Erythroblast (primary cell): ENCODE data around the gene MEPE.

Experiments
- DNase-seq, 2 experiments: peaks; one replicate each; lab custom pipeline; 2025; lab: John Stamatoyannopoulos, UW
- GATA1 ChIP-seq: IDR thresholded peaks from 2 replicates; pipeline ENCODE4 v1.6.1; 2011; ENCODE audit warnings: low read depth, mild to moderate bottlenecking, control low read depth, low read length, moderate library complexity
- POLR2A ChIP-seq: IDR thresholded peaks from 2 replicates; pipeline ENCODE4 v1.6.1; 2011; ENCODE audit warnings: mild to moderate bottlenecking, low read length

Gene MEPE, protein sequence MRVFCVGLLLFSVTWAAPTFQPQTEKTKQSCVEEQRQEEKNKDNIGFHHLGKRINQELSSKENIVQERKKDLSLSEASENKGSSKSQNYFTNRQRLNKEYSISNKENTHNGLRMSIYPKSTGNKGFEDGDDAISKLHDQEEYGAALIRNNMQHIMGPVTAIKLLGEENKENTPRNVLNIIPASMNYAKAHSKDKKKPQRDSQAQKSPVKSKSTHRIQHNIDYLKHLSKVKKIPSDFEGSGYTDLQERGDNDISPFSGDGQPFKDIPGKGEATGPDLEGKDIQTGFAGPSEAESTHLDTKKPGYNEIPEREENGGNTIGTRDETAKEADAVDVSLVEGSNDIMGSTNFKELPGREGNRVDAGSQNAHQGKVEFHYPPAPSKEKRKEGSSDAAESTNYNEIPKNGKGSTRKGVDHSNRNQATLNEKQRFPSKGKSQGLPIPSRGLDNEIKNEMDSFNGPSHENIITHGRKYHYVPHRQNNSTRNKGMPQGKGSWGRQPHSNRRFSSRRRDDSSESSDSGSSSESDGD

DNA sequence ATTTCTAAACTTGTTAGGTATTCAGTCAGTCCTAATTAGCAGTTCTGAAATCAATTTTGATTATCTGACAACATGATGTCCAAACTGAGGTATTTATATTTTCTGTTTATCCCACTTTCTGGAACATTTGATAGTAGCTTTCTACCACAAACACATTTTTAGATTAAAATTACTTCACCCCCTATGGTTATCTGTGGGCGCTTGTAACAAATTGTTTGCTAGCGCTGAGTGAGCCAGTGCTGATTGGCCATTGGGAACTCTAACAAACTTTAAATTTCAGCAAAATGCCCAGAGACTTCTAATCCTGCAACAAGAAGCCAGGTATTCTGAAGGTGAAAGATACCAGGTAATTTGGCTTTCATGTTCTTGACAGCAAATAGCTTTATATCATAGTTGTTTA lies at the start of gene MEPE:
TSS of gene MEPE (plus strand) at position 301 of the 400 bp plus-strand sequence. CDS start 1,746 bp downstream, outside the sequence.
- no peak for TF ChIP-seq GATA1
- TF ChIP-seq POLR2A = no peak
- no peak for DNase-seq

DNA sequence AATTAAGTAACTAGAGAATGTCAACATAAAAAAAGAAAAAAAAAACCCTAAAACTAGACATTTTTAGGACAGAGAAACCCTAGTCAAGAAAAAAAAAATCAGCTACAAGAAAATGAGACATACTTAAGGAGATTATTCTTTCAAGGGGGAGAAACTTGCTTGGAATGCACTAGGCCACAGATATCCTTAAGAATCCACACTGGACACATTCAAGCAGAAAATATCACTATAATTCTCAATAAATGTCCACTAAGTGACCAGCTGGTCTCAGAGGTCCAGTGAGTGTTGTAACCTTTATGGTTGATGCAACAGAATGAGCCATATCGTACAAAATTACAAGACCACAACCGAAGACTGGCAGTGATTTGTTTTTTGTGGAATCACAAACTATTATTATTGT lies 49.0 kb upstream of the MEPE start:
- TF ChIP-seq GATA1 (no peak), POLR2A (no peak)
- no peak for DNase-seq

DNA sequence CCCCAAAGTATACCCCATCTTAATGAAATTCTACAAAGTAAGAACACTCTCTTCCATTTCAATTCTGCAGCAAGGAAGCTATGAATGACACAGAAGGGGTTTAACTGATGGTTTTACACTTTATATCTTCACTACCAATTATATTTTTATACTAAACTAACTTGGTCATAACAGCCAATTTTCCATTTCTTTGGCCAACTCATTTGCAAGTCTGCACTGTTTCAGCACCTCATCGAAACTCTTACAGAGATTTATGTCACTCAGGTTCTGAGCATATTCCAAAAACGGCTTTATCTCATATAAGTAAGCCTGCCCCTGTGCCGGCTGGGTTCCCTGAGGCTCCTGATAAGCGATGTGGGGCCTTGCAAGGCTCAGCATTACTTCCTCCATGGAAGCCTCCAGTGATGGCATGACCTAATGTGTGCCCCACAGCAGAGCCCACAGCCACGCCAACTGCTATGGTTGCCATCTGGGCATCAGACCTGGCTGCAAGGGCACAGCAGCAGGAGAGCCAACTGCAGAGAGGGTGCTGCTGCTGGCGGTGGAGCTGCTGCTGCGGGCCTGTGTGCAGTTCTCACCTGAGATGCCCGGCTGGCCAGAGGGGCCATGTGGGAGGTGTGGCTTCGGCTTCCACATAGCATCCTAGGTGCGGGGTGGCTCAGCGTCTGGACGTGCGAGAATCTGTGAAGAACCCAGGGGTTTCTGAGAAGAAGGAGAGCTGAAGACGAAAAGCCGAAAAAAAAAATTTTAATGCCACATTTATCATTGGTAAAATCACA lies 46.8 kb upstream of the MEPE start:
- no peak for DNase-seq
- TF ChIP-seq POLR2A (no peak), GATA1 (no peak)

DNA sequence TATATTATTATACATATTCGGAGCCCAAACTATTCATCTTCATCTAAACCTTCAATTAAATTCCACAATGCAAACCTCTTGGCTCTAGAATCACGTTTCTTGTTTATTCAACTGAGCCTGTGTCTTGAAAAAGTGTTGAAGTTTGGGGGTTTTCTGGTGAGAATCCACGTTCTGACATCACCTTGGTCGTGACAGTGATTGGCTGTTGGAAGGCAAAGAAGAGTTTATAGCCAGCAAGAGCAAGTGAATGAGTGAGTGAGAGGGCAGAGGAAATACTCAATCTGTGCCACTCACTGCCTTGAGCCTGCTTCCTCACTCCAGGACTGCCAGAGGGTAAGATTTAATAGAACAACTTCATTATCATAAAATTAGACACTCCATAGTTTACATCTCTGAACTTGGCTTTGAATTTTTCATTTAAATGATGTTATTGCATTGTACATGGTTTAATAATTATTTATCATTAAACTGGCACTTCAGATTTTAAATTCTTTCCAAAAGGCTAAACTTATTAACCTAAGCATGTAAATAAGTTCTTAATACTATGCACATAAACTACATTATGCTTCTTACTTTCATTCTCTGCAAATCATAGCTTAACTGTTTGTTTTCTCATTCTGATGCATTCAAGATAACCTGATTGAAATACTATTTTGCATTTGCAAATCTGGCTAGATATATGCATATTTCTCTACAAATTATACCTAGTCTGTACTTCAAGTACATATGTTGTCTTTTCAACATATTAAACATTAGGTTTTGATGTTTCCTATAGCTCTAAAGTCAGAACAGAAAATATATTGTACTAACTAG lies 33.3 kb upstream of the MEPE start, which contains the start of gene IBSP:
TSS of gene IBSP (plus strand) at position 254 of the 813 bp plus-strand sequence. CDS start 2,808 bp downstream, outside the sequence.
- no peak for TF ChIP-seq GATA1
- DNase-seq = no peak

DNA sequence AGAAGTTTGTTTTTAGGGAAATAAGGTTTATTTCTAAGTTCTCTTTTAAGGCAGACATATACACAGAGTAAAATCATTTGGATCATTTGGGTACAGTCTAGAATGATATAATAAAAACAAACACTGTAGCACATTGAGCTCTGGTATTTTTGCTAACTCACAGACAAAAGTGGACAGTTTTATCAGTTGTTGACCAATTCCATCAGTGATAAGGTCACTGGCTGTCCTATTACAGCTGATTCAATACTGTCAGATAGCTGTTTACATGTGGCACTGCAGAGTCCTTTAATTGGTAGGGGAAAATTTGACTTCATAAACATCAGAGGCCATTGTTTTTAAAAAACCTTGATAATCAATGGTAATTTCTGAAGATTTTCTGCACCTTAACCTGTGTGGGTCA lies 29.9 kb upstream of the MEPE start:
- TF ChIP-seq POLR2A (no peak), GATA1 (no peak)
- DNase-seq = peak in 1 of 2 experiments; percentile 14

DNA sequence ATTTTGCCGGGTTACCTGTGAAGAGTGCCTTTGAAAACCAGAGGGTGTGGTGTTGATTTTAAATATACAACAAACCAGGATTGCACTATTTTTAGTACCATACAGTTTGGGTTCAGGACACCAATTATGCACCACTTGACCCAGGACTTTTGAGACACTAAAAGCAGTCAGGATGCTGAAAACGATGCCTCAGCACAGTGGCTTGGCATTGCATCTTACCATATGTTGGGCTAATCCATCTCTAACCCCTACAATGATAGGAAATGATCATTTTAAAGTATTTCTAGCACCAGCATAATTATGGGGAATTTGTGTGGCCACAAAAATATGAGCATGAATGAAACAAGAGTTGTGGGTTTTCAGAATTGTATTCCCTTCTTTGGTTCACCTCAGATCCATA lies 29.3 kb upstream of the MEPE start:
- DNase-seq = no peak
- no peak for TF ChIP-seq GATA1
- TF ChIP-seq POLR2A = no peak

DNA sequence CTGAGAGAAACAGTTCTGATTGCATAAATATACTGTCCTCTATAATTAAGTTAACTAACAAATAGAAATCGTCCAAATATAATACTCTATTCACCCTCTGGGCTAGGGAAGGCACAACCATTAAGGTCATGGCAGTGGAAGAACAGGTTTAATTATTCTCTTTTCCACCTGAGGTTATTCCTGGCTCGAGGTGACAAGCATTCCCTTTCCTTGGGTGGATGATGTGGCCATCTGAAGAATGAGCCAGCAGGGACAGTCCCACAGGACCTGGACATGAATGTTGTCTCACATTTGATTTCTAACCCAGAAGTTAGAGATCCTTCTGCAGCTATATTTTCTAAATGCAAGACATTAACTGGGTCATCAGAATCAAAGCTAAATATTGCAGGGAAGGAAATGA lies 27.9 kb upstream of the MEPE start:
- DNase-seq = no peak
- TF ChIP-seq POLR2A (no peak), GATA1 (no peak)

DNA sequence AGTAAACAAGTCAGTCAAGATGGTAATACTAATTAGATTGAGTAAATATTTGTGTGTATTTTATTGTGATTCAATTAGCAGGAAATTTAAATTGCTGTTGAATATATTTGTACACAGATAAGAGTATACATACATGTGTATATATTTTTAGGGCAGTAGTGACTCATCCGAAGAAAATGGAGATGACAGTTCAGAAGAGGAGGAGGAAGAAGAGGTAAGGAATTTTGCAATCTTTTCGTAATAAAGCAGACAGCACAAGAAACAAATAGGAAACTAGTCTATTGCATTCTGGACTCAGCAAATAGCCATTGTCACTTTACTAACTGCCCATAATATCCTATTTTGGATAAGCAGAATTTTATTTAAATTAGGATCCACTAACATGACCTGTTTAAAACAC lies 26.8 kb upstream of the MEPE start:
- no peak for DNase-seq

DNA sequence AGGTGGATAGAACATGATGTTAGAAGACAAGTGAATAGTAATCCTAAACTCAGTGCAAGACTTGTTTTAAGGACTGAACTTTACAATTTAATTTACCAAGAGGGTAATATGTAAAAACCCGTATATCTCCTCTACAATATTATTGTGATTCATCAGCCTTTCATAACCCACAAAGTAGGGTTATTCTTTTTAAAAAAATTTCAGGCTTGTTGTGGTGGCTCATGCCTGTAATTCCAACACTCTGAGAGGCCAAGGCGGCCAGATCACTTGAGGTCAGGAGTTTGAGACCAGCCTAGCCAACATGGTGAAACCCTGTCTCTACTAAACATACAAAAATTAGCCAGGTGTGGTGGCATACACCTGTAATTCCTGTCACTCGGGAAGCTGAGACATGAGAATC lies 26.2 kb upstream of the MEPE start:
- TF ChIP-seq POLR2A = no peak
- TF ChIP-seq GATA1 = no peak
- no peak for DNase-seq

More for the DNA sequence above, 26.8 kb upstream of the MEPE start:
- TF ChIP-seq GATA1 (no peak), POLR2A (no peak)

DNA sequence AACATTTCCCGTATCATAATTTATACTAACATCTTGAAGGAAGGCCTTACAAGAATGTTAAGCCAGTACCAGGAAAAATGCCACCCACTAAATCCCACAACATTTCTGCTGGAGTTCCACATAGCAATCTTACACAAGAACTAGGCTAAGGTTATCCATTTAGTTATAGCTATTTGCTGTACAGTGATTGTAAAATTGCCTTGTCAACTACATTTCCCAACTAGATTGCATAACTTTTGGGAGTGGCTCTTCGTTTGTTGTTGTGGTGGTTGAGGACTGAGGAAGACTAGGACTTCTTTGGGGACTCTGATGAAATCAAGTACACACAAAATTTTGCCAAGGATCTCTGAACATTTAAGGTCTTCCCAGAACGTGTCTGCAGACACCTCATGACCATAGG lies 25.4 kb upstream of the MEPE start:
- no peak for TF ChIP-seq GATA1
- TF ChIP-seq POLR2A = no peak
- DNase-seq = no peak

DNA sequence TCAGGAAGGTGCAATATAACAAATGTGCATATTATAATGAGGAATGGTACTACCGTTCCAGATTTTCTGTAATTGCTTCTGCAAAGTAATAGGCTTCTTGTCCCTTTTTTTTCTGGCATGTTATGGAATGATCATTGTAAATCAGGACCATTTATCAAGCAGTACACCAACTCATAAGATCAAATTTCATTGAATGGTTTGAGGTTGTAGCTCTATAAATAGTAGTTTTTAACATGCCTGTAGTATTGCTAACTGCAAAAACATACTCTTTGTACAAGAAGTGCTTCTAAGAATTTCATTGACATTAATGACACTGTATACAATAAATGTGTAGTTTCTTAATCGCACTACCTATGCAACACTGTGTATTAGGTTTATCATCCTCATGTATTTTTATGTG lies 20.8 kb upstream of the MEPE start:
- TF ChIP-seq GATA1 (no peak), POLR2A (no peak)
- DNase-seq = no peak

DNA sequence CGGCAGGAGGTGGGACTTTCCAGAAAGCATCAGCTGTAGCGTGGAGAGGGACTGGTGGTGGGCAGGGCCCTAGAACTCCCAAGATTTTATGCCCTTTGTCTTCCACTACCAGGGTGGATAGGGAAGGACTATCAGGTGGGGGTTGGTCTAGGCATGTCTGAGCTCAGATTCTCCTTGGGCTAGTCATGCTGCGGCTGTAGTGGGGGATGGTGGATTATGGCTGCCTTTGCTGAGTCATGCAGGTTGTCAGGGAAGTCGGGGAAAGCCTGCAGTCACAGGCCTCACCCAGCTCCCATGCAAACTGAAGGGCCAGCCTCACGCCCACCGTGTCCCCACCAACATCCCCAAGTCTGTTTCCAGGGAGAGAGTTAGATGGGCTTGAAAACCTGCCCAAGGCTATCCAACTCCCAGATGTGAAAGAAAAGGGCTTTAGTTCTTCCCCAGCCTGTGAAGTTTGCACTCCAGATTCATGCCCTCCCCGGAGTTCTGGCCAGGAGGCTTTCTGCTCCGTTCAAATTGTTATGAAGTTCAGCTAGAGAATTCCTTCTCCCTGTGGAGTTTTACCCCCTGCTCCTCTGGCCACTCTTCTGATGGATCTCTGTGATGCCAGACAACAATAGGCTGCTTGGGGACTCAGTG lies 13.4 kb upstream of the MEPE start:
- peak in 1 of 2 experiments; percentile 17 for DNase-seq
- TF ChIP-seq GATA1 (no peak), POLR2A (no peak)

DNA sequence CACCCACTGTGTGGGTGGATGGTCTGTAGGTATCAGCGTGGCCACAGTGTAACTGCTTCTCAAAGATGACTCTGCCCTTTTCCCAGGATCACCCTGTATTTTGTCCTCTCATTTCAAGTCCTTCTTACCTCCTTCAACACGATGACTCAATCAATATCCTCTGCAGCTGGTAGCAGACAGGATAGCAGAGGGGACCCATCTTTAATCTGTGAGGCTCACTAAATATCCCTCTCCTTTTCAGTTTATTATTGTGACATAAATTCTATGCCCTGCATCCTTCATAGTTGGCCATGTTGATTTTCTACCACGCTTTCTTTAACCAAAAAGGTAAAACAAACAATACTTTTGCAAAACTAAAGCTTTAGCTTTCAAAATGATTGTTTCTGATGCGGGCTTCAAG lies 9.6 kb upstream of the MEPE start:
- TF ChIP-seq GATA1 = no peak
- TF ChIP-seq POLR2A = no peak
- no peak for DNase-seq
